NOMO-1 treated with dmso at 0.1 percent for 144 hours (cell line): ENCODE measurements around the gene GABBR2.

Experiments
- DNase-seq: peaks from one replicate; lab custom pipeline; 2025; ENCODE audit not compliant: unreplicated experiment; lab: John Stamatoyannopoulos, UW

The GABBR2 gene

GRCh38 chr9:98721643-98722042, 12.9 kb upstream of the GABBR2 start:
- no peak for DNase-seq

GRCh38 chr9:98720402-98720801, 11.7 kb upstream of the GABBR2 start:
- DNase-seq, result no peak

- DNase-seq, result no peak
Measured at GRCh38 chr9:98719055-98719454, 10.3 kb upstream of the GABBR2 start.

- DNase-seq, result no peak
Measured at GRCh38 chr9:98714833-98715232, 6.1 kb upstream of the GABBR2 start.

GRCh38 chr9:98712987-98713386, 4.3 kb upstream of the GABBR2 start:
- no peak for DNase-seq

- no peak for DNase-seq
Measured at GRCh38 chr9:98709968-98710965, 1.5 kb upstream of the GABBR2 start.

GRCh38 chr9:98708103-98708932, 417 bp downstream of the GABBR2 start:
- DNase-seq, result no peak

- DNase-seq, result no peak
Measured at GRCh38 chr9:98707166-98708102, 1.3 kb downstream of the GABBR2 start.

- no peak for DNase-seq
Measured at GRCh38 chr9:98706651-98707165, 2.0 kb downstream of the GABBR2 start.

GRCh38 chr9:98702835-98703380, 5.8 kb downstream of the GABBR2 start:
- no peak for DNase-seq

- DNase-seq, result no peak
Measured at GRCh38 chr9:98702340-98702739, 6.4 kb downstream of the GABBR2 start.

- DNase-seq, result no peak
Measured at GRCh38 chr9:98701576-98701975, 7.2 kb downstream of the GABBR2 start.

GRCh38 chr9:98700801-98701200, 7.9 kb downstream of the GABBR2 start:
- no peak for DNase-seq

- DNase-seq, result no peak
Measured at GRCh38 chr9:98698856-98699255, 9.9 kb downstream of the GABBR2 start.

- DNase-seq, result no peak
Measured at GRCh38 chr9:98694943-98695342, 13.8 kb downstream of the GABBR2 start.

GRCh38 chr9:98692392-98692791, 16.3 kb downstream of the GABBR2 start:
- no peak for DNase-seq

- DNase-seq, result no peak
Measured at GRCh38 chr9:98691890-98692289, 16.8 kb downstream of the GABBR2 start.

- no peak for DNase-seq
Measured at GRCh38 chr9:98690686-98691085, 18.0 kb downstream of the GABBR2 start.

GRCh38 chr9:98688710-98689495, 19.8 kb downstream of the GABBR2 start:
- DNase-seq, result no peak
